Suprapubic skin (tissue), 4 donors: ENCODE measurements around the gene HEY2. TPM values are rescaled to one million over a fixed set of nuclear protein-coding genes. Genes with fewer than 3 reads are reported as not detected.
"Not testable (repeated sequence)": the region's sequence is repeated elsewhere in the genome, so short reads cannot be mapped to it uniquely, and the experiment has no call there.

Source experiments
- DNase-seq, 2 donors: peaks; one replicate each; pipeline ENCODE4 v3.0.0-alpha.2; 2019; ENCODE audit warnings: low spot score in 2 of 2
- H3K27ac ChIP-seq: fragments of 200-600 bp; sonication (generic); one replicate; pipeline ENCODE4 v1.5.1; 2019
- H3K27me3 ChIP-seq: fragments of 200-600 bp; sonication (generic); one replicate; pipeline ENCODE4 v1.5.1; 2019
- H3K36me3 ChIP-seq: fragments of 200-600 bp; sonication (generic); one replicate; pipeline ENCODE4 v1.5.1; 2019
- H3K4me1 ChIP-seq: fragments of 200-600 bp; sonication (generic); one replicate; pipeline ENCODE4 v1.5.1; 2019
- H3K4me3 ChIP-seq: fragments of 200-600 bp; sonication (generic); one replicate; pipeline ENCODE4 v1.5.1; 2019; ENCODE audit warnings: mild to moderate bottlenecking
- H3K9me3 ChIP-seq: fragments of 200-600 bp; sonication (generic); one replicate; pipeline ENCODE4 v1.5.1; 2019
- CTCF ChIP-seq, 2 donors: fragments of 200-600 bp in 1 of 2; fragments of 450-650 bp in 1 of 2; sonication (generic) in 1 of 2; IDR thresholded peaks; one replicate each; pipeline ENCODE4 v1.5.1; 2016 to 2019; ENCODE audit warnings: antibody characterized with exemption in 2 of 2, mild to moderate bottlenecking in 1 of 2, moderate library complexity in 1 of 2
- EP300 ChIP-seq: sonication (generic); formaldehyde crosslinking; IDR thresholded peaks from one replicate; pipeline ENCODE4 v1.6.1; 2017; ENCODE audit warnings: antibody characterized with exemption
- POLR2A ChIP-seq, 2 donors: fragments of 450-650 bp; IDR thresholded peaks; one replicate each; pipeline ENCODE4 v1.6.1; 2017; ENCODE audit warnings: antibody characterized with exemption in 2 of 2, mild to moderate bottlenecking in 2 of 2, moderate library complexity in 2 of 2
- POLR2AphosphoS5 ChIP-seq, 3 donors: sonication (generic); formaldehyde crosslinking; IDR thresholded peaks; one replicate each; pipeline ENCODE4 v1.6.1; 2017; ENCODE audit warnings: antibody characterized with exemption in 3 of 3
- WGBS: methylation state at CpG from one replicate; pipeline ENCODE4 v1.1.5; 2018; 5-methylcytosine and 5-hydroxymethylcytosine counted together
- total RNA-seq, 4 donors: library from RNA; depleted of rRNA; stranded (reverse); fragments of >200 nt; gene quantifications; one replicate each; pipeline ENCODE4 v1.1.0, GENCODE V29; 2016

Gene HEY2
- 1 to 10 TPM in 3 of 4 donors, under 1 TPM in 1; 0.76 to 3.0 (median 1.9) TPM for total RNA-seq

DNA sequence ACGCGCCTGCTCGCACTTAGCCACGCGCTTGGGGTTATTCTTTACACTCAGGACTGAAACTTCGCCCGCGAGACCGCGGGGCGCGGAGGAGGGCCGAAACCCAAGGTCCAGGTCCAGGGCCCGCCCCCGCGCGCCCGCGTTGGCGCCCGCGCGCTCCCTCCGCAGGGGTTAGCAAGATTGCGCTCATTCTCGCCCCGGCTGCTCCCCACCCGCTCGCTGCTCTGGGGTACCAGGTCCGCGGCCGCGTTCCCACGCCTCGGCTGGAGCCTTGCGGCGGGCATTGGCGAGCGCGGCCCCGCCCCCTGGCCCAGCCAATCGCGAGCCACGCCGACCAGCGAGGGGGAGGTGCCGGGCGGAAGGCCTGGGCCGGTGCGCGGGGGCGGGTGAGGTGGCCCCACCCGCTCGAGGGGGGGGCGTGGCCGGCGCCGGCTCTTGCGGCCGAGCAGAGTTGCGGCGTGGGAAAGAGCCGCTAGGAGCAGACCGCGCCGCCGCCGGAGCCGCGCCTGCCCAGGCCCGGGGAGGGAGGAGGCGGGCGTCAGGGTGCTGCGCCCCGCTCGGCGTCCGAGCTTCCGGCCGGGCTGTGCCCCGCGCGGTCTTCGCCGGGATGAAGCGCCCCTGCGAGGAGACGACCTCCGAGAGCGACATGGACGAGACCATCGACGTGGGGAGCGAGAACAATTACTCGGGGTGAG lies at the start of gene HEY2:
Gene HEY2, plus strand, starts transcription at position 460 of the 692 bp plus-strand sequence. Its CDS starts 145 bp downstream, at position 605.
- Histone ChIP-seq H3K27me3 (peaks cover 63% of the 10 kb centered on the region), H3K4me3 (peak within 1 kb of the TSS; percentile 70), H3K36me3 (no peaks in the 10 kb centered on the region), H3K27ac (peak within 1 kb of the TSS; percentile 86), H3K9me3 (no peaks in the 10 kb centered on the region), H3K4me1 (peaks cover 34% of the 10 kb centered on the region)
- under 1% methylated on average over 39 of the region's 95 CpGs for WGBS
- DNase-seq: peak; percentile 93 to 94
- TF ChIP-seq CTCF (IDR thresholded peaks at IDR 0.05): peak in 1 of 2 donors; percentile 14
- peak in 1 of 3 donors; percentile 21 for TF ChIP-seq POLR2AphosphoS5 (IDR thresholded peaks at IDR 0.05)
- TF ChIP-seq EP300: no peak

DNA sequence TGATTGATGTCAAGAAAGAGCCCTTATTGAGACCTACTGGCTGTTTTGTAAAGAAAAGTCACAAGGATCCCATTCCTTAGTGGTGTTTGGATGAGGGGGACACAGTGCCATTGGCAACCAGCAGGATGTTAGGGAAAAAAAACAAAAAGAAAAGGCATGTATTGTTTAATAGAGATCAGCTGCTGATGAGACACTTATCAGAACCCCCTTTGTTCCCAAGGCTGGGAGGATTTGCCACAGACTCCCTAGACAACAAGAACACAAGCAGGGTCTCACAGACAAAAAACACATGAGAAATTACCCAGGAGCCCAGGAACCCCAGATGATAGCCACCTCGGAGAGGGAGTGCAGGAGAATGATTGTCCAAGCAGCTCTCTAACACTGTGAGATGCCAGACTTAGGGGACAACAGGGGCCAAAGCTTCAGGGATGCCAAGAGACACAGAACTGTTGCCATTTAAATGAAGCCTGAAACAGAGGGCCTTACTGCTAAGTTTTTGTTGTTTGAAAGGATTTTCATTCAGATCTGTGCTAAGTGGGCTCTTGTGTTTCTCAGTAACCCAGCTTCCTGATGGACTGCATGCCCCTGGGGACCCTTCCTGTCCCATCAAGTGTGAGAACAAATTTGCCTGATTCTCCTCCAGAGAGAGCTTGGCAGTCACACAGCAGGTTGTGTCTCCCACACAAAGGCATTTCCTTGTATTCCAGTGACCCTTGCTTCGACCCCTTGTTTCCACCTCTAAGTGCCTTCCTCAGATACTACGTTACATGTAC lies 48.7 kb upstream of the HEY2 start:
- H3K4me1 ChIP-seq: no peaks in the 10 kb centered on the region
- TF ChIP-seq POLR2AphosphoS5 (IDR thresholded peaks at IDR 0.05): no peak
- TF ChIP-seq POLR2A (IDR thresholded peaks at IDR 0.05): no peak
- TF ChIP-seq CTCF (IDR thresholded peaks at IDR 0.05): no peak
- TF ChIP-seq EP300: no peak
- 78% methylated on average over 3 of the region's 3 CpGs for WGBS

GRCh38 chr6:125701354-125701668 lies 48.1 kb upstream of the HEY2 start:
- Histone ChIP-seq H3K4me3 (no peak overlapping the region), H3K27me3 (no peaks in the 10 kb centered on the region), H3K27ac (no peak overlapping the region), H3K9me3 (no peaks in the 10 kb centered on the region), H3K4me1 (no peaks in the 10 kb centered on the region), H3K36me3 (no peaks in the 10 kb centered on the region)
- no peak for TF ChIP-seq POLR2A (IDR thresholded peaks at IDR 0.05)
- TF ChIP-seq EP300: no peak
- no peak for TF ChIP-seq POLR2AphosphoS5 (IDR thresholded peaks at IDR 0.05)
- TF ChIP-seq CTCF (IDR thresholded peaks at IDR 0.05): no peak
- no peak for DNase-seq
- 78% methylated on average over 1 of the region's 1 CpG for WGBS

More for the DNA sequence above, 48.7 kb upstream of the HEY2 start:
- Histone ChIP-seq H3K36me3 (no peaks in the 10 kb centered on the region), H3K27me3 (no peaks in the 10 kb centered on the region), H3K27ac (no peak overlapping the region), H3K9me3 (no peaks in the 10 kb centered on the region), H3K4me3 (no peak overlapping the region)
- DNase-seq: no peak

DNA sequence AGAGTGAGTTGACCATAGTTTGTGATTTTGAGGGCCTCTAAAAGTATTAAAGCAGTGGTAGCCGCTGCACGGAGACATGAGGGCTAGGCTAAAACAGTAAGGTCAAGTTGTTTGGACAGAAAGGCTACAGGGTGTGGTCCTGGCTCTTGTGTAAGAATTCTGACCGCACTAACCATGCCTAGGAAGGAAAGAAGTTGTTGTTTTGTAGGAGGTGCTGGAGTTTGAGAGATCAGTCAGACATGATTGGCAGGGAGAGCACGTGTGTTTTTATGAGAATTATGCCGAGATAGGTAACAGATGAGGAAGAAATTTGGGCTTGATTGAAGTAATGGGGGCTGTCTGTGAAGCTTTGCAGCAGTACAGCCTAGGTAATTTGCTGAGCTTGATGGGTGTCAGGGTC lies 45.5 kb upstream of the HEY2 start:
- H3K36me3 ChIP-seq, H3K9me3 ChIP-seq, H3K4me3 ChIP-seq, H3K4me1 ChIP-seq, H3K27me3 ChIP-seq, DNase-seq, H3K27ac ChIP-seq: not testable (repeated sequence)
- 96% methylated on average over 3 of the region's 5 CpGs for WGBS

DNA sequence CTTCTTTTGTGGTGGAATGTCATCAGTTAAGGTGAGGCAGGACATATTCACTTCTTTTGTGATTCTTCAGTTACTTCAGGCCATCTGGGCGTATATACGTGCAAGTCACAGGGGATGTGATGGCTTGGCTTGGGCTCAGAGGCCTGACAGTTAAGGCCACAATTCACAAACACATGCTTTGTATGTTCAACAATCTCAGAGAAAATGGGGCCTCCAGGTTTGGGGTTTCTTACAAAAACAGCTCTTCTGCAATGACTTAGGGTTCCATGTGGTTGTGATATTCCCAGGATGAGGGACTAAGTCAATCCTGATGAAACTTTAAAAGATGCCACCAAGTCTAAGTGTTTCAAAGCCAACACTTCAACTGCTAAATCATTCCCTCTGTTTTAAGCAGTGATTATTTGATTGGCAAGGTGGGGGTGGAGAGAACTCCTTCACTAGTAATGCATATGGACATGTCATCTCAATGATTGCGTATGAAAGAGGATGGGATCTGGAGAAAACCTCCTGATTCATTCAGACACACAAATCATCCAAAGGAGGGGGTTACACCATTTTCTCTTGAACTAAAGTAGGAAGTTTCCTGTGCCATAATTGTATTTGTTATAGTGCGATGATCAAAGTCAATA lies 41.7 kb upstream of the HEY2 start:
- WGBS: 66% methylated on average over 4 of the region's 4 CpGs

More for the DNA sequence above, 41.7 kb upstream of the HEY2 start:
- no peak overlapping the region for H3K4me3 ChIP-seq
- TF ChIP-seq POLR2AphosphoS5 (IDR thresholded peaks at IDR 0.05) (no peak), POLR2A (IDR thresholded peaks at IDR 0.05) (no peak), EP300 (no peak), CTCF (IDR thresholded peaks at IDR 0.05) (no peak)
- H3K9me3 ChIP-seq: peaks cover 13% of the 10 kb centered on the region
- H3K36me3 ChIP-seq: no peaks in the 10 kb centered on the region
- H3K27me3 ChIP-seq: no peaks in the 10 kb centered on the region
- H3K27ac ChIP-seq: no peak overlapping the region
- H3K4me1 ChIP-seq: no peaks in the 10 kb centered on the region
- DNase-seq: no peak
